Fibroblast of pulmonary artery (primary cell): ENCODE data around the gene COL5A1.

ENCODE experiments used
- DNase-seq: peaks from one replicate; pipeline ENCODE4 v3.0.0-alpha.2; 2010; ENCODE audit warnings: low read depth
- H3K4me3 ChIP-seq: replicated peaks from 2 replicates; pipeline ENCODE4 v1.5.1; 2011; ENCODE audit warnings: low read depth, mild to moderate bottlenecking, control low read depth, low read length, moderate library complexity
- CTCF ChIP-seq: IDR thresholded peaks from 2 replicates; pipeline ENCODE4 v1.5.1; 2011; ENCODE audit warnings: mild to moderate bottlenecking, control low read depth, low read length, inconsistent platforms; ENCODE audit errors: missing control alignments

The COL5A1 gene

GRCh38 chr9:134879664-134880483 lies 238.3 kb downstream of the COL5A1 start:
- DNase-seq: no peak
- no peak for TF ChIP-seq CTCF
- no peak overlapping the region for H3K4me3 ChIP-seq

GRCh38 chr9:134880484-134881312 lies 239.1 kb downstream of the COL5A1 start, which contains the start of gene FCN2:
FCN2 (plus strand) TSS chr9:134880810; CDS start chr9:134880822, 12 bp downstream.
- no peak for DNase-seq
- TF ChIP-seq CTCF: no peak

GRCh38 chr9:134881313-134881670 lies 239.7 kb downstream of the COL5A1 start:
- no peak overlapping the region for H3K4me3 ChIP-seq
- no peak for TF ChIP-seq CTCF
- DNase-seq: no peak

More at GRCh38 chr9:134880484-134881312, 239.1 kb downstream of the COL5A1 start, which contains the start of gene FCN2:
- H3K4me3 ChIP-seq: no peak within 1 kb of the TSS

- DNase-seq: no peak
- H3K4me3 ChIP-seq: no peak overlapping the region
- no peak for TF ChIP-seq CTCF
These were observed 240.7 kb downstream of the COL5A1 start for GRCh38 chr9:134882204-134882785.

- TF ChIP-seq CTCF: no peak
- no peak for DNase-seq
These were observed 241.6 kb downstream of the COL5A1 start for GRCh38 chr9:134883040-134883782.

GRCh38 chr9:134884492-134884891 lies 242.9 kb downstream of the COL5A1 start:
- no peak overlapping the region for H3K4me3 ChIP-seq
- TF ChIP-seq CTCF: no peak
- DNase-seq: no peak

More at GRCh38 chr9:134883040-134883782, 241.6 kb downstream of the COL5A1 start:
- H3K4me3 ChIP-seq: no peak overlapping the region
